ENCODE data around the gene DNAJA1. TPM values are rescaled to one million over a fixed set of nuclear protein-coding genes. Genes with fewer than 3 reads are reported as not detected.

Gene DNAJA1
- total RNA-seq, 4 donors from 2014 or later: 41.4 to 73.0 (median 58.5) TPM

DNA sequence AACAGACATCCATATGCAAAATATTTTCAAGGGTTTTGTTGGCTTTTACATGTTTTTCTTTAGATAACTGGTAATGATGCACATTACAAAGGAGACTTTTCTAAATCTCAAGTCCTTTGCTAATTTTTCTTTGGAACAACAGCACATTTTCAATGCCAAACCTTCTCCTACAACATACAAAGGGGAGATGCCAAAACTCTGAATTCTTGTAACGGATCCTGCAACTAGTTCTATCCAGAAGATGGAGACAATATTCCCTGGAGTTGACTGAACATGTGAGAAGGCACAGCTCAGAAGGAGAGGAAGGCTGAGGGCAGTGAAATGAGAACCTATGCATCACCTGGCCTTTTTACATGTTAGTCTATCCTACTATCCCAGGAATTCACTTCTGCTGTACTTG lies 21.0 kb downstream of the DNAJA1 start:
- H3K4me3 ChIP-seq: no peak overlapping the region
- peaks cover 25% of the 10 kb centered on the region for H3K4me1 ChIP-seq
- no peak overlapping the region for H3K27ac ChIP-seq
- no peak for DNase-seq (ENCODE audit: low spot score in 2 of 2)
- H3K9me3 ChIP-seq: no peaks in the 10 kb centered on the region
- H3K36me3 ChIP-seq: peaks cover 41% of the 10 kb centered on the region
- no peaks in the 10 kb centered on the region for H3K27me3 ChIP-seq
- TF ChIP-seq POLR2AphosphoS5 (IDR thresholded peaks at IDR 0.05) (no peak), POLR2A (IDR thresholded peaks at IDR 0.05) (no peak), EP300 (IDR thresholded peaks at IDR 0.05) (no peak)
- TF ChIP-seq, protein P1, sequence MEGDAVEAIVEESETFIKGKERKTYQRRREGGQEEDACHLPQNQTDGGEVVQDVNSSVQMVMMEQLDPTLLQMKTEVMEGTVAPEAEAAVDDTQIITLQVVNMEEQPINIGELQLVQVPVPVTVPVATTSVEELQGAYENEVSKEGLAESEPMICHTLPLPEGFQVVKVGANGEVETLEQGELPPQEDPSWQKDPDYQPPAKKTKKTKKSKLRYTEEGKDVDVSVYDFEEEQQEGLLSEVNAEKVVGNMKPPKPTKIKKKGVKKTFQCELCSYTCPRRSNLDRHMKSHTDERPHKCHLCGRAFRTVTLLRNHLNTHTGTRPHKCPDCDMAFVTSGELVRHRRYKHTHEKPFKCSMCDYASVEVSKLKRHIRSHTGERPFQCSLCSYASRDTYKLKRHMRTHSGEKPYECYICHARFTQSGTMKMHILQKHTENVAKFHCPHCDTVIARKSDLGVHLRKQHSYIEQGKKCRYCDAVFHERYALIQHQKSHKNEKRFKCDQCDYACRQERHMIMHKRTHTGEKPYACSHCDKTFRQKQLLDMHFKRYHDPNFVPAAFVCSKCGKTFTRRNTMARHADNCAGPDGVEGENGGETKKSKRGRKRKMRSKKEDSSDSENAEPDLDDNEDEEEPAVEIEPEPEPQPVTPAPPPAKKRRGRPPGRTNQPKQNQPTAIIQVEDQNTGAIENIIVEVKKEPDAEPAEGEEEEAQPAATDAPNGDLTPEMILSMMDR (IDR thresholded peaks at IDR 0.05): no peak
- WGBS: 75% methylated on average over 1 of the region's 1 CpG

DNA sequence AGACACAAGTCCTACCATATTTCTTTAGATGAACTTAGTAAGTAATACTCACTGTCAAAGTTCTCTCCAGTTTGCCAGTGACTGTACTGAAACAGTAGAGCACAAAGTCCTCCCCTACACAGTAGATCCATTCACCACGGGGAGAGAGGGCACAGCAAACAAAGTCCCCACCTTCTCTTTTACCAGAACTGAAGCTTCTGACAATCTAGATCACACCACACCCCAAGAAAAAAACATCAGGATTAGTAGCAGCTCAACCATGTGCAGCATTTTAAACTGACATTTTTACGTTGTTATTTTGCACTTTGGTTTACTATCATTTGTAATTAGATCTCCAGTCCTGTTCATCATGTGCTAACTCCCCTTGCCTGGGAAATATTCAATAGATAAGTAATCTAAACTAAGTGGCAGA lies 23.0 kb downstream of the DNAJA1 start:
- no peak for DNase-seq (ENCODE audit: low spot score in 2 of 2)
- no peak overlapping the region for H3K4me3 ChIP-seq
- no peak overlapping the region for H3K27ac ChIP-seq
- TF ChIP-seq, protein P1 (IDR thresholded peaks at IDR 0.05): no peak
- TF ChIP-seq POLR2A (IDR thresholded peaks at IDR 0.05) (no peak), EP300 (IDR thresholded peaks at IDR 0.05) (no peak), POLR2AphosphoS5 (IDR thresholded peaks at IDR 0.05) (no peak)
- H3K36me3 ChIP-seq: peaks cover 61% of the 10 kb centered on the region
- H3K27me3 ChIP-seq: no peaks in the 10 kb centered on the region
- peaks cover 14% of the 10 kb centered on the region for H3K4me1 ChIP-seq
- H3K9me3 ChIP-seq: no peaks in the 10 kb centered on the region
- WGBS: 90% methylated on average over 2 of the region's 2 CpGs

DNA sequence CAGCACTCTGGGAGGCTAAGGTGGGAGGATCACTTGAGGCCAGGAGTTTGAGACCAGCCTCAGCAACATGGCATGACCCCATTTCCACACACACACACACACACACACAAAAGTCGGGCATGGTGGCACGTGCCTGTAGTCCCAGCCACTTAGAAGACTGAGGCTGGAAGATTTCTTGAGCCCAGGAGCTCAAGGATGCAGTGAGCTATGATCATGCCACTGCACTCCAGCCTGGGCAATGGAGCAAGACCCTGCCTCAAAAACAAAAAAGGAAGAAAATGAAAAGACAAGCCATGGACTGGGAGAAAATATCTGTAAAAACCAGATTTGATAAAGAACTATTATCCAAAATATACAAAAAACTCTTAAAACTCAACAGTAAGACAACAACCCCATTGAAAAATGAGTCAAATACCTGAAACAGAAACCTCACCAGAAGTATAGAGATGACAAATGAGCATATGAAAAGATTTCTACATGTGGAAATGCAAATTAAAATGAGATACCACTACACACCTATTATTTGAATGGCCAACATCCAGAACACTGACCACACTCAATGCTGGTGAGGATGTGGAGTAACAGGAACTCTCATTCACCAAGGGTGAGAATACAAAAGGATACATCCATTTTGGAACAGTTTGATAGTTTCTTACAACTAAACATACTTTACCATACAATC lies 24.7 kb downstream of the DNAJA1 start:
- H3K36me3 ChIP-seq: peaks cover 79% of the 10 kb centered on the region
- peaks cover under 1% of the 10 kb centered on the region for H3K4me1 ChIP-seq
- H3K4me3 ChIP-seq: no peak overlapping the region
- H3K27me3 ChIP-seq: no peaks in the 10 kb centered on the region
- H3K9me3 ChIP-seq: no peaks in the 10 kb centered on the region
- no peak overlapping the region for H3K27ac ChIP-seq
- no peak for TF ChIP-seq EP300 (IDR thresholded peaks at IDR 0.05)
- TF ChIP-seq POLR2A (IDR thresholded peaks at IDR 0.05): no peak
- TF ChIP-seq POLR2AphosphoS5 (IDR thresholded peaks at IDR 0.05): no peak
- TF ChIP-seq, protein P1 (IDR thresholded peaks at IDR 0.05): no peak
- 100% methylated on average over 2 of the region's 2 CpGs for WGBS
- DNase-seq (ENCODE audit: low spot score in 2 of 2): no peak

DNA sequence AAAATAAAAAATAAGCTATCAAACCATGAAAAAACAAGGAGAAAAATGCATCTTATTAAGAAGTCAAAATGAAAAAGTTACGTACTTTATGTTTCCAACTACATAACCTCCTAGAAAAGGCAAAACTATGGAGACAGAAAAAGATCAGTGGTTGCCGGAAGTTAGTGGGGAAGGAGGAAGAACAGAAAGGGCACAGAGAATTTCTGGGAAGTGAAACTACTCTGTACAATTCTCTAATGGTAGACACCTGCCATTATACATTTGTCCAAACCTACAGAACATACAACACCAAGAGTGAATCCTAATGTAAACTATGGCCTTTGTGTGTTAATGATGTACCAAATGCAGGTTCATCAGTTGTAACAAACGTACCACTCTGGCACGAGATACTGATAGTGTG lies 26.1 kb downstream of the DNAJA1 start:
- Histone ChIP-seq H3K4me1 (no peaks in the 10 kb centered on the region), H3K27ac (no peak overlapping the region), H3K4me3 (no peak overlapping the region), H3K36me3 (peaks cover 86% of the 10 kb centered on the region), H3K9me3 (no peaks in the 10 kb centered on the region), H3K27me3 (no peaks in the 10 kb centered on the region)
- TF ChIP-seq EP300 (IDR thresholded peaks at IDR 0.05) (no peak), POLR2A (IDR thresholded peaks at IDR 0.05) (no peak), POLR2AphosphoS5 (IDR thresholded peaks at IDR 0.05) (no peak)
- TF ChIP-seq, protein P1 (IDR thresholded peaks at IDR 0.05): no peak
- no peak for DNase-seq (ENCODE audit: low spot score in 2 of 2)
- 95% methylated on average over 4 of the region's 4 CpGs for WGBS

DNA sequence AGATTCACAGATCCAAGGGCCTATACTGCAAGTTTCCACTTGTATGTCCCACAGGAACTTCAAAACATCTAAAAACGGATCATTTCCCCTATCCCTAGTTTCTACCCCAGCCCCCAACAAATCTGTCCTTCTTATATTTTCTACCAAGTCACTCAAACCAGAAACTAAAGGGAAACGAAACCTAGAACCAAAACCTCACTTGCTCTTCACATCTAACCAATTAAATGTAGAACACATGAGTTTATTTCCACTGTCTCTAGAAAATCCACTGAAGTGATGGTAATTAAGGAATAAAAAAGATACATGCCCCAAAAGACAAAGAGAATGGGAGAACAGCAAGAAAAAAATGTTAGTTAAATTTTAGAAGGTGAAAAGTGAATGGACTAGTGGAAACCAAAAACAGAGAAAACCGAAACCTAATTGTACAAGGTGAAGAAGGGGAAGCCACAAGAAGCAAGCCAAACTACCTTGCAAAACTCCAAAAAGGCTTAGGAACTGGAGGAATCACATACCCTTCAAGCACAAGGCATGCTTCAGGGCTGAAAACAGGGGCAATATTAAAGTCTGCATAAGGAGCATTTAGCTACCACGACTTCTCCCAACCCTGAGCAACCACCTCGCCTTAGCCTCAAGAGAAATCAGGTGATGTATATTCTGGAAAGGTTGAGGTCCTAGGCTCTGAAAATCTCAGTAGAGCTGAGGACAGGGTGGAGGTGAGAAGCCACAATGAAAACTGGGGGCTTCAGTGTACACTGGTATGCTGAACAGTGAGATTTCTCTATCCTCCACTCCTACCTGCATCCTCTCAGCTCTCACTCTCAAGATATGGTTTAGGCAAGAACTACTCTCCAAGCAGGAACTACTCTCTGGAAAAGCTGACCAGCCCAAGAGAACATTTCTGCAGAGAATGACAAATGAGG lies 40.3 kb downstream of the DNAJA1 start:
- H3K4me1 ChIP-seq: no peaks in the 10 kb centered on the region
- H3K4me3 ChIP-seq: no peak overlapping the region
- H3K36me3 ChIP-seq: peaks cover 92% of the 10 kb centered on the region
- TF ChIP-seq POLR2AphosphoS5 (IDR thresholded peaks at IDR 0.05): no peak
- WGBS: 88% methylated on average over 5 of the region's 5 CpGs
- no peak for DNase-seq (ENCODE audit: low spot score in 2 of 2)
- no peaks in the 10 kb centered on the region for H3K27me3 ChIP-seq
- no peak overlapping the region for H3K27ac ChIP-seq
- H3K9me3 ChIP-seq: no peaks in the 10 kb centered on the region

Measured in suprapubic skin (tissue), 4 donors.